Urinary bladder (tissue), 4 donors: ENCODE data around the gene ATG14. TPM values are rescaled to one million over a fixed set of nuclear protein-coding genes. Genes with fewer than 3 reads are reported as not detected.
A peak's percentile ranks its signal among the peaks of the same experiment; 100 is the strongest.
"Not testable (repeated sequence)": the region's sequence is repeated elsewhere in the genome, so short reads cannot be mapped to it uniquely, and the experiment has no call there.

Experiments
- DNase-seq: peaks from one replicate; pipeline ENCODE4 v3.0.0-alpha.2; 2015; ENCODE audit errors: extremely low spot score
- H3K27ac ChIP-seq: one replicate; pipeline ENCODE4 v1.5.1; 2013; ENCODE audit warnings: low read depth, mild to moderate bottlenecking, moderate library complexity
- H3K36me3 ChIP-seq: one replicate; pipeline ENCODE4 v1.6.1; 2013; ENCODE audit warnings: mild to moderate bottlenecking, moderate library complexity; ENCODE audit not compliant: insufficient read depth
- H3K4me1 ChIP-seq: one replicate; pipeline ENCODE4 v1.6.1; 2013; ENCODE audit warnings: mild to moderate bottlenecking, moderate library complexity; ENCODE audit not compliant: insufficient read depth
- H3K4me3 ChIP-seq: one replicate; pipeline ENCODE4 v1.5.1; 2013; ENCODE audit warnings: low read depth, low read length
- WGBS: extraction: QIAGEN DNeasy Blood & Tissue Kit; methylation state at CpG from one replicate; pipeline ENCODE4 v1.1.7; 2013; 5-methylcytosine and 5-hydroxymethylcytosine counted together
- polyA plus RNA-seq: library from polyadenylated mRNA; stranded (reverse); fragments of 200-250 nt; gene quantifications from one replicate; pipeline ENCODE4 v1.2.3, GENCODE V29; 2013
- total RNA-seq: library from RNA; depleted of rRNA; stranded (reverse); fragments of >200 nt; gene quantifications from one replicate; pipeline ENCODE4 v1.2.3, GENCODE V29; 2014
- donor health status: healthy with polysubstance abuse.
- donor health status: healthy.

Gene ATG14
- total and polyA plus RNA-seq, 2 donors, result 9.7 to 24.7 TPM

DNA sequence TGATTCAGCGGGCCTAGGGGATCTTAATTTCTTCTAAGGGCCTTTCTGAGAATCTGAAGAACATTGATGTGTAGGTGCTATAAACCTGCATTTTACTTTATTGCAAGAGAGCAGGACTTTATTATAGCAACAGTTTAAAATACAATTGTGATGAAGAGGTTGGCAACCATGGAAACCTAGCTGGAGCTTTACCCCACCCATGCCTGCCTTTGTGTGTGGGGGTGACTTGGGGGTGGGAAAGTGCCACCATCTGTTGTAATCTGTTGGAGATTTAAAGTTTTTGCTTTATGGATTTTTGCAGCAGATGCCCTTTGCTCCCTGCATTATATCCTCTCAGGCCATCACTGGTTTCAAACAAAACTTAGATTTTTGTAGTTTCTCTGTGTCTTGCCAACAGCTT is 64.6 kb downstream of the ATG14 start:
- Histone ChIP-seq H3K4me1 (no peaks in the 10 kb centered on the region), H3K27ac (no peak overlapping the region), H3K4me3 (no peak overlapping the region), H3K36me3 (no peaks in the 10 kb centered on the region)
- no peak for DNase-seq
- 96% methylated on average over 1 of the region's 1 CpG for WGBS

DNA sequence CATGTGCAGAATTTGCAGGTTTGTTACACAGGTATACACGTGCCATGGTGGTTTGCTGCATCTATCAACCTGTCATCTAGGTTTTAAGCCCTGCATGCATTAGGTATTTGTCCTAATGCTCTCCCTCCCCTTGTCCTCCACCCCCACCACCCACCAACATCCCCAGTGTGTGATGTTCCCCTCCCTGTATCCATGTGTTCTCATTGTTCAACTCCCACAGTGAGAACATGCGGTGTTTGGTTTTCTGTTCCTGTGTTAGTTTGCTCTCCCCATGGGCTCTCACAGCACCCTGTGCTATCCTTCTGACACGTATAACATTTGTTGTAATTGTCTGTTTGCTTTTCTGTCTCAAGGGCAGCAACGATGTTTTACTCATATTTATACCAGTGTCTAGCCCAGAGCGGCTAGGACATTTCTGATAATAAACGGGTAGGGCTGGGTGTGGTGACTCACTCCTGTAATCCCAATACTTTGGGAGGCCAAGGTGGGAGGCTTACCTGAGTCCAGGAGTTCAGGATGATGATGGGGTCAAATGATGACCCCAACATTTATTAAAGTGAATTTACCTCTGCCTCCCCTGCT is 67.0 kb downstream of the ATG14 start:
- 91% methylated on average over 6 of the region's 6 CpGs for WGBS
- DNase-seq, H3K4me3 ChIP-seq, H3K4me1 ChIP-seq, H3K36me3 ChIP-seq, H3K27ac ChIP-seq: not testable (repeated sequence)

DNA sequence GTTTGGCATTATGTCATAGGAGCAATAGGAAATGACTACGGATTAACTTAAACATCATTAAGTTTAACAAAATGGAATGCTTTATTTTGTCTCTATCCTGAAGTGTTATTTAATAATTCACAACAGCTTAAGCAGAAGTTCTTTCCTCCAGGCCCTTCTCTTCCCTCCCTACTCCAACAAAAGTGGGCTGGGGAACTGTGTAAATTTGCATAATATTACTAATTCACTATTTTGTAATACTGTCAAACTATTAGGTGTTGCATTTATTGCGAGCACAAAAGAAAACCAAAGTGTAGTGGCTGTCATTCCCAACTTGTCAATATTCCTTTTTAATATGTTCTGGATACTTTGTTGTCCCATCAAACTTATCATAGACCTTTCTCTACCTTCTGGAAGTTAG is 69.8 kb downstream of the ATG14 start:
- Histone ChIP-seq H3K4me3 (no peak overlapping the region), H3K27ac (no peak overlapping the region), H3K36me3 (no peaks in the 10 kb centered on the region), H3K4me1 (no peaks in the 10 kb centered on the region)
- no peak for DNase-seq
- WGBS, result 88% methylated on average over 2 of the region's 2 CpGs

DNA sequence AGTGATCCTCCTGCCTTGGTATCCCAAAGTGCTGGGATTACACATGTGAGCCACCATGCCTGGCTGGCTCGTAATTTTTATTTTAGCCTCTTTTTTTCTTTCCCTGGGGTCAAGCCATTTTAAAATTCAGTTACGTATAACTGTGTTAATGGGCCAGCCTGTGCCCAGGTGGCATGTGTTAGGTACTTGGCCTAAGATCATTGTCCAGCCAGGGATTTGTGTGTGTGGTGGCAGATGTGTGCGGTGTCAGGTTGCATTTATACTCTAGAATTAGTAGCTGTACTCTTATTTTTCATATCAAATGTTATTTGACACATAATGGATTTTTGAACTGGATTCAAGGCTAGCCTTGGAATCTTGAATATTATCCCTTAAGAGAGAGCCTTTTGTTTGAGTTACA is 71.1 kb downstream of the ATG14 start:
- no peaks in the 10 kb centered on the region for H3K36me3 ChIP-seq
- DNase-seq, result no peak
- no peak overlapping the region for H3K27ac ChIP-seq
- WGBS, result 90% methylated on average over 3 of the region's 3 CpGs
- H3K4me3 ChIP-seq, result no peak overlapping the region
- H3K4me1 ChIP-seq, result no peaks in the 10 kb centered on the region

DNA sequence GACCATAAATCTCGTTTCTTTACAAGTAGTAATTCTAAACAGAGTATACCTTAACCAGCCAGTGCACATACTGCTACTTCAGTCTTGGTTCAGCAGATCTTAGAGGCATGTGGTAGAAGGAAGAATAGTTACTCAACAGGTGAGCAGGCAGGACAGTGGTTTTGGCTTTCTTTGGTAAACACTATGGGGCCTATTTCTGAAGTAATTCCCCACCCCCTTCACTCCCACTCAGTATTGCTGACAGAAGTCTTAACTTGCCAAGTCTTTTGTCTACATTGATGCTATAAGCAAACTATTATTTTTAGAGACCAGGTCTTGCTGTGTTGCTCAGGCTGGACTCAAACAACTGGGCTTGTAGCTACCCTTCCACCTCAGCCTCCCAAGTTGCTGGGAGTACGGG is 71.9 kb downstream of the ATG14 start:
- Histone ChIP-seq H3K4me3 (no peak overlapping the region), H3K4me1 (no peaks in the 10 kb centered on the region), H3K27ac (no peak overlapping the region), H3K36me3 (no peaks in the 10 kb centered on the region)
- 55% methylated on average over 2 of the region's 2 CpGs for WGBS
- no peak for DNase-seq

DNA sequence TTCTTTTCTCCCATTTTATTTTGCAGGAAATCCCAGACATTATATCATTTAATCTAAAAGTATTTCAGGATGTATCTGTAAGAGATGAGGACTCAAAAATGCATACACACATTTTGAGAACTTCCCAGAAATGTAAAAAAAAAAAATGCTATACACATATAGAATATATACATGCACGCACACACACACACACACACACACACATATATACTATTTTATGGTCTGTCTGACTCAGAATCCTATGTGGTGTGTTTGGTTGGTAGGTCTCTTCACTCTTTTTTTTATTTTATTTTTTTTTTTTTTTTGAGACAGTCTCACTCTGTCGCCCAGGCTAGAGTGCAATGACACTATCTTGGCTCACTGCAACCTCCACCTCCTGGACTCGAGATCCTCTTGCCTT is 74.9 kb downstream of the ATG14 start:
- no peak for DNase-seq
- no peak overlapping the region for H3K4me3 ChIP-seq
- WGBS, result 86% methylated on average over 3 of the region's 3 CpGs
- H3K27ac ChIP-seq, result no peak overlapping the region
- H3K4me1 ChIP-seq, result no peaks in the 10 kb centered on the region
- no peaks in the 10 kb centered on the region for H3K36me3 ChIP-seq

DNA sequence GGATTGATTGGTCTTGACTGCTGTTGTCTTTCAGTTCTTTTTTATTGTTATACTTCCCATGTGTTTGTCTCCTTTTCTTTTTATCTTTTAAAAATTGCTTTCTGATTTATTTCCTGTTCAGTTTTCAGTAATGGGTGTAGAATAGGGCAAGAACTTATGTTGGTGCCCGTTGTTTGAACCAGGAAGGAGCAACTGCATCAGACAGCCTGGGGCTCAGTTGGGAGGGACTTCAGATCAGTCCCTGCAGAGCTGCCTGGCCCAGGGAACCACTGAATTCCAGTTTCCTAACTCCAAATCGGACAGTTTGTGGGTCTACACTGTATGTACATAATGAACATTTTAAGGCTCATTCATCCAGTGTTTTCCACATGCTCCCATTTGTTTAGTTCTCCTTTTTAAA is 75.5 kb downstream of the ATG14 start:
- no peak for DNase-seq
- Histone ChIP-seq H3K36me3 (no peaks in the 10 kb centered on the region), H3K4me3 (no peak overlapping the region), H3K4me1 (no peaks in the 10 kb centered on the region), H3K27ac (no peak overlapping the region)
- WGBS, result 65% methylated on average over 2 of the region's 2 CpGs

DNA sequence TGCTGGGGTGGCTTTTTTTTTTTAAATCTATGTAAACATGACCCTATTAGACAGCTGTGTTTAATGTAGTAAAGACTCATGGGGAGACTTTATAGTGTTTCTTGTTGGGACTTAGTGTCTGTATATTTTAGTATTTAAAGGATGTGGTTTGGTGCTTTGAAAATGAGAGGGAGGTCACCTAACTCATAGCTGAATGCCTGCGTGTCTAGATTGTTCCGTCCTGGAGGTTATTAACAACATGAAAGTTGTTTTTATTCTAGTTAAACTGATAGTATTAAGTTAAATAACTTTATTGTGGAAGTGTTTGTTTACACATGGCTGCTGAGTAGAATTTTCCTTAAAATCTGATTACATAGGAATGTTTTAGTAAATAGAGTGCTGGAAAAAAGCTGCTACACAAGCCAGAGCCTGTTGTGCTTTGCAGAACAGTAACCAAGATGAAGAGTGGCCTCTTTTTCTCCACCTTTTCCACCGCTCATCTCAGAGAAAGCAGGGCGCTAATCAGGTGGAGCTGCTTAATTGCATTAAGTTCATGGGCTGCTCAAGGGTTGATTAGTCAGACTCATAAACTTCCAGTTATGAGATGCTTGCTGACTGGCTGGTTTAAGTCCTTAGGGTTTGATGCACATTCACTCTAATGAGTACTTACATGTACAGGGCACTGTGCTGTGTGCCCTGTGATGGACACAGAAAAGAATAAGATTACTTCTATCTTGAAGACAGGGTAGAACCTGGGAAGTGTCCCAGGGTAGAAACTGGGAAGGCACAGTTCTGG is 77.7 kb downstream of the ATG14 start:
- H3K27ac ChIP-seq, result peak overlapping the region; percentile 23

DNA sequence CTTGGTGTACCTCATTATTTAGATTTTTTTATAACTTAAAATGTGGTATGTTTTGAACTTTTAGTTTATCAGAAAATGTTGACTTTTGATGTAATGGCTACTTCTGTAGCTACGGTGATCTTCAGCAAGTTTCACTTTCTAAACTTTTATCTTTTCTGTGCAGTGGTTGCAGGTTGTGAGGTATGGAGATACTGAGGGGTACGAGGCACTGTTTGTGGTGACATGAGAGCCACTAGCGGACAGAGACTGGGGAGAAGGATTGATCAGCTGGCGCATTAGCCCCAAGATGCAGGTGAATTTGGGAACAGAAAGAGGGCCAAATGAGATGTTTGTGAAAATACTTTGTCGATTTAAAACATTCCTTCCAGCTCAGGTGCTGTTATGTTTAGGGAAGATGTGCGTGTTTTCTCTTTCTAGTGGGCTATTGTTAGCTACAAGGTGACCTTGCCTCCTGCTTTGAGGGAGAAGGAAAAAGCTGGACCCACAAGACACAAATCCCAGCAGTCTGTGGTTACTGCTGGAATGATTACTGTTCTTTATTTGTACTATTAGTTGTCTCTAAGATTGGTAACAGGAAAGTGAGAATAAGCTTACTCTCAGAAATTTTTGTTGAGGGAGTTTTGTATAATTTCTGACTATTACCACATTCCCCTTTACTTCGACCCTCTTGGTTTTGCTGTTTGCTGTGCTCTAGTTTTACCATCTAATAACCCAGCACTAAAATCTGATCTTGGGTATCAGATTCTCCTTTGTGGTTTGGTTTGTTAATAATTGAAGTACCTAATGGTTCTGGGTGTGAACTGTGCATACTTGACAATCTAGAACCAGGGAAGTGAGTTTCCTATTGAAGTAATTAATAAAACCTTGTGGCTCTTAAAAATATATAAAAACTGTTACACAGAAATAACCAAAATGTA is 78.7 kb downstream of the ATG14 start:
- DNase-seq, result no peak
- Histone ChIP-seq H3K36me3 (no peaks in the 10 kb centered on the region), H3K4me1 (no peaks in the 10 kb centered on the region), H3K27ac (peak overlapping the region; percentile 71), H3K4me3 (no peak overlapping the region)
- 75% methylated on average over 7 of the region's 7 CpGs for WGBS

More for the DNA sequence above, 77.7 kb downstream of the ATG14 start:
- WGBS, result 37% methylated on average over 4 of the region's 4 CpGs
- Histone ChIP-seq H3K36me3 (no peaks in the 10 kb centered on the region), H3K4me3 (no peak overlapping the region), H3K4me1 (no peaks in the 10 kb centered on the region)
- no peak for DNase-seq

DNA sequence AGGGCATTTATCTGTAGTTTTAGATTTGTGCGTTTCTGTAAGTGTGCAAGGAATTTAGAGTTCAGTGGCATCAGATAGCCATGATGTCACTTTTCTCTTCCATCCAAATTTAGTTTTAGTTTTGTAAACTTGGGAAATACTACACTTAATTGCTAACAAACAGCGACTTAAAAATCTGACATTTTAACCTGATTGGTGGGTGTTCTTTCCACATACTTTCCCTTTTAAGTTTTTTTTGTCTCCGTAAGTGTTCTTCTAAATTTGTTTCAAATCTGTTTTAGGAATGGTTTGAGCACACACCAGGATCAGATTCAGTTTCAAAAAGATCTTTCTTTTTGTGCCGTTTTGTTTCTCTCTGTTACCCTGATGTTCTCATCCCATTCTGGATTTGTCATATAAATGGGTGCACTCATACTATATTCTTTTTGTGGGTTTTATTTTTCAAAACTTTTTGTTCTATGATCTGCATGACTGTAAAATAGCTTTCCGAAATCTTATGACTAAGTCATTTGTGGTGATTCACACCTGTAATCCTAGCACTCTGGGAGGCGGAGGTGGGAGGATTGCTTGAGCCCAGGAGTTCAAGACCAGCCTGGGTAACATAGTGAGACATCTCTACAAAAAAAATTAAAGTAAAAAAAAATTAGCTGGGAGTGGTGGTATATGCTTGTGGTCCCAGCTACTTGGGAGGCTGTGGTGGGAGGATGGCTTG is 81.5 kb downstream of the ATG14 start:
- WGBS, result 69% methylated on average over 6 of the region's 6 CpGs
- no peaks in the 10 kb centered on the region for H3K36me3 ChIP-seq
- no peak overlapping the region for H3K4me3 ChIP-seq
- H3K27ac ChIP-seq, result no peak overlapping the region
- DNase-seq, result no peak
- no peaks in the 10 kb centered on the region for H3K4me1 ChIP-seq

DNA sequence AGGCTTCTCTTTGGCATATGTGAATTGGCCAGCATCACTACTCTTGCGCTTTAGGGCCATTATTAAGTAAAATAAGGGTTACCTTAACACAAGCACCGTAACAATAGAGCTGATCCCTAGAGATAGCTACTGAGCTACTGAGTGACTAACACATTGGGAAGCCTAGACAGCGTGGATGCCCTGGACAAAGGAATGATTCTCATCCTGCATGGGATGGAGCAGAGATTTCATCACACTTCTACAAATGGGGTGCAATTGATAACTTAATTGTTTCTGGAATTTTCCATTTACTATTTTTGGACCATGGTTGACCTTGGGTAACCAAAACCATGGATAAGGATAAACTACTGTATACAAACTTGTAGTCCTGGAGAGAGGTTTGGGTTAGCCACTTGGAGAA is 83.3 kb downstream of the ATG14 start:
- DNase-seq, result no peak
- no peaks in the 10 kb centered on the region for H3K4me1 ChIP-seq
- no peak overlapping the region for H3K27ac ChIP-seq
- WGBS, result 93% methylated on average over 3 of the region's 3 CpGs
- no peak overlapping the region for H3K4me3 ChIP-seq
- no peaks in the 10 kb centered on the region for H3K36me3 ChIP-seq

DNA sequence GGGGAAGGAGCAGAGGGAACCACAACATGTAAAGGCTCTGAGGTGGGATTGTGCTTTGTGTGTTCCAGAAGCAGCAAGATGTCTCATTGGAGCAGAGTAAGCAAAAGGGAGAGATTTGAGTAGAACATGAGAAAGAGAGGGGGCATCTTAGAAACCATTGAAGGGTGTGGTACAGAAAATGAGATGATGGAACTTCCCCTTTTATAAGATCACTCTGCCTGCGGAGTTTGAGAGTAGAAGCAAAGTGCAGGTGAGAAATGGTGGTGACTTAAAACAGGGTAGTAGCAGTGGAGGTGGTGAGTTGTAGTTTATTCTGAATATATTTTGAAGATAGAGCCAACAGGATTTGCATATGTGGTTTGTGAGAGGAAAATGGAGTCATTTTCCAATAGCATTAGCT is 84.5 kb downstream of the ATG14 start:
- H3K4me1 ChIP-seq, result no peaks in the 10 kb centered on the region
- DNase-seq, result no peak
- no peak overlapping the region for H3K27ac ChIP-seq
- H3K4me3 ChIP-seq, result no peak overlapping the region
- WGBS, result 88% methylated on average over 1 of the region's 1 CpG
- H3K36me3 ChIP-seq, result no peaks in the 10 kb centered on the region

DNA sequence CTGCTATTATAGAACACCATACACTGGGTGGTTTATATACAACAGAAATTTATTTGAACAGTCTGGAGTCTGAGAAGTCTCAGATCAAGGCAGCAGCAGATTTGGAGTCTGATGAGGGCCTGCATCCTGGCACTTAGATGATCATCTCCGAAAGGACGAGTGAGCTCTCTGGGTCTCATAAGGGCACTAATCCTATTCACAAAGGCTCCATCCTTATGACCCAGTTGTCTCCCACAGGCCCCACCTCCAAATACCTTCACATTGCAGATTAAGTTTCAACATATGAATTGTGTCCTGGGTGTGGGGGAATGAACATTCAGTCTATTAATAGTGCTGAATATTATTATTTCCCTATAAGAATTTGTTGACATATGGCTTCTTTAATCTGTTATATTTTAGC is 86.8 kb downstream of the ATG14 start:
- 96% methylated on average over 2 of the region's 2 CpGs for WGBS
- no peak overlapping the region for H3K27ac ChIP-seq
- H3K36me3 ChIP-seq, result no peaks in the 10 kb centered on the region
- no peak for DNase-seq
- no peaks in the 10 kb centered on the region for H3K4me1 ChIP-seq
- no peak overlapping the region for H3K4me3 ChIP-seq
